Stimulated activated CD8-positive, alpha-beta memory T cell treated with anti-CD3 and anti-CD28 coated beads, Interleukin-7, amount 100 ng/mL, for 24 hours (primary cell): ENCODE measurements around the gene DCK.
"Not testable (repeated sequence)": the region's sequence is repeated elsewhere in the genome, so short reads cannot be mapped to it uniquely, and the experiment has no call there.

ENCODE experiments used
- DNase-seq: peaks from one replicate; pipeline ENCODE4 v3.0.0-alpha.2; 2020; ENCODE audit warnings: low read depth

DCK gene

GRCh38 chr4:71001363-71001762 lies 7.9 kb downstream of the DCK start:
- not testable (repeated sequence) for DNase-seq

- DNase-seq = no peak
Observed at GRCh38 chr4:71004281-71004851, 10.9 kb downstream of the DCK start.

GRCh38 chr4:71005025-71005424 lies 11.6 kb downstream of the DCK start:
- DNase-seq = not testable (repeated sequence)

- DNase-seq = no peak
Observed at GRCh38 chr4:71006203-71006907, 12.9 kb downstream of the DCK start.

GRCh38 chr4:71008196-71008595 lies 14.7 kb downstream of the DCK start:
- no peak for DNase-seq

- DNase-seq = no peak
Observed at GRCh38 chr4:71009086-71009485, 15.6 kb downstream of the DCK start.

GRCh38 chr4:71009890-71010588 lies 16.6 kb downstream of the DCK start:
- DNase-seq = no peak

- DNase-seq = no peak
Observed at GRCh38 chr4:71011451-71011850, 18.0 kb downstream of the DCK start.

- not testable (repeated sequence) for DNase-seq
Observed at GRCh38 chr4:71017391-71017790, 23.9 kb downstream of the DCK start.

- no peak for DNase-seq
Observed at GRCh38 chr4:71020611-71021010, 27.2 kb downstream of the DCK start.

- DNase-seq = no peak
Observed at GRCh38 chr4:71025654-71026053, 32.2 kb downstream of the DCK start.

GRCh38 chr4:71026086-71026485 lies 32.6 kb downstream of the DCK start:
- no peak for DNase-seq

- no peak for DNase-seq
Observed at GRCh38 chr4:71027611-71028010, 34.2 kb downstream of the DCK start.

GRCh38 chr4:71029504-71029903 lies 36.1 kb downstream of the DCK start:
- no peak for DNase-seq

- DNase-seq = not testable (repeated sequence)
Observed at GRCh38 chr4:71032106-71032505, 38.7 kb downstream of the DCK start.

- DNase-seq = no peak
Observed at GRCh38 chr4:71045256-71045655, 51.8 kb downstream of the DCK start.

GRCh38 chr4:71049395-71049794 lies 55.9 kb downstream of the DCK start:
- no peak for DNase-seq

GRCh38 chr4:71050809-71051208 lies 57.4 kb downstream of the DCK start:
- DNase-seq = no peak

- no peak for DNase-seq
Observed at GRCh38 chr4:71052034-71052433, 58.6 kb downstream of the DCK start.

- no peak for DNase-seq
Observed at GRCh38 chr4:71052716-71053115, 59.3 kb downstream of the DCK start.

GRCh38 chr4:71053613-71054012 lies 60.2 kb downstream of the DCK start:
- not testable (repeated sequence) for DNase-seq

GRCh38 chr4:71059573-71059972 lies 66.1 kb downstream of the DCK start:
- DNase-seq = not testable (repeated sequence)

- DNase-seq = no peak
Observed at GRCh38 chr4:71062436-71062835, 69.0 kb downstream of the DCK start.
